Natural killer cell (primary cell): ENCODE data around the gene MCM3AP. TPM values are rescaled to one million over a fixed set of nuclear protein-coding genes. Genes with fewer than 3 reads are reported as not detected.

ENCODE experiments used
- ATAC-seq, 3 donors: fragments of 150-1000 bp in 2 of 3; fragments of 200-7000 bp in 1 of 3; cut with Tn5 transposase; 1 replicate in 1 of 3; 2 replicates in 2 of 3; pipeline ENCODE4 v1.10.0; 2021; ENCODE audit warnings: mild to moderate bottlenecking in 2 of 3, moderate library complexity in 2 of 3
- DNase-seq, 2 donors: peaks; one replicate each; pipeline versions ENCODE4 v3.0.0 to v3.0.0-alpha.2; 2013 to 2021; ENCODE audit warnings: mixed read lengths in 1 of 2
- H3K27ac ChIP-seq: one replicate; pipeline ENCODE4 v1.5.1; 2013; ENCODE audit warnings: mild to moderate bottlenecking, low read length
- H3K27me3 ChIP-seq: one replicate; pipeline ENCODE4 v1.6.1; 2013; ENCODE audit warnings: low read length; ENCODE audit not compliant: control insufficient read depth, insufficient read depth
- H3K36me3 ChIP-seq: one replicate; pipeline ENCODE4 v1.6.1; 2013; ENCODE audit warnings: low read length; ENCODE audit not compliant: control insufficient read depth, insufficient read depth
- H3K4me1 ChIP-seq: one replicate; pipeline ENCODE4 v1.6.1; 2013; ENCODE audit warnings: low read length; ENCODE audit not compliant: control insufficient read depth, insufficient read depth
- H3K4me3 ChIP-seq: one replicate; pipeline ENCODE4 v1.5.1; 2013; ENCODE audit warnings: low read length
- H3K9me3 ChIP-seq: one replicate; pipeline ENCODE4 v1.6.1; 2013; ENCODE audit warnings: low read length; ENCODE audit not compliant: control insufficient read depth, insufficient read depth
- H3K27ac Mint-ChIP-seq, 2 donors: one replicate each; pipeline ENCODE4 v1.8.0; 2022; ENCODE audit warnings: mild to moderate bottlenecking in 2 of 2, mixed read lengths in 2 of 2, moderate library complexity in 1 of 2
- H3K27me3 Mint-ChIP-seq, 2 donors: one replicate each; pipeline ENCODE4 v1.8.0; 2022; ENCODE audit warnings: low read depth in 2 of 2, mixed read lengths in 2 of 2
- H3K36me3 Mint-ChIP-seq: one replicate; pipeline ENCODE4 v1.8.0; 2022; ENCODE audit warnings: mixed read lengths
- H3K4me1 Mint-ChIP-seq, 2 donors: one replicate each; pipeline ENCODE4 v1.8.0; 2022; ENCODE audit warnings: mixed read lengths in 2 of 2
- H3K4me3 Mint-ChIP-seq: one replicate; pipeline ENCODE4 v1.8.0; 2022; ENCODE audit warnings: mild to moderate bottlenecking, moderate library complexity, mixed read lengths
- H3K9me3 Mint-ChIP-seq, 2 donors: one replicate each; pipeline ENCODE4 v1.8.0; 2022; ENCODE audit warnings: mixed read lengths in 2 of 2
- WGBS: methylation state at CpG from one replicate; pipeline ENCODE4 v1.1.7; 2013; ENCODE audit warnings: missing lambda C conversion rate; ENCODE audit not compliant: insufficient coverage; 5-methylcytosine and 5-hydroxymethylcytosine counted together
- intact Hi-C: fragments of 100-400 bp; cut with micrococcal nuclease; formaldehyde crosslinking; loops from one replicate; pipeline ENCODE4 v1.14.2; 2022
- total RNA-seq, 4 donors: library from RNA; stranded (reverse); fragments of 120-200 nt in 1 of 4; gene quantifications; one replicate each; pipeline versions ENCODE4 v1.2.3 to v1.2.4, GENCODE V29; 2013 to 2022
- TF ChIP-seq, protein P1 (sequence below): fragments of 200-600 bp; IDR thresholded peaks from one replicate; pipeline ENCODE4 v1.8.0; 2022; ENCODE audit warnings: antibody characterized with exemption

MCM3AP gene
- total RNA-seq, 3 donors from 2014 or later (not counting 1 experiment from before 2014, with no cell fraction given): 143 to 172 (median 159) TPM

DNA sequence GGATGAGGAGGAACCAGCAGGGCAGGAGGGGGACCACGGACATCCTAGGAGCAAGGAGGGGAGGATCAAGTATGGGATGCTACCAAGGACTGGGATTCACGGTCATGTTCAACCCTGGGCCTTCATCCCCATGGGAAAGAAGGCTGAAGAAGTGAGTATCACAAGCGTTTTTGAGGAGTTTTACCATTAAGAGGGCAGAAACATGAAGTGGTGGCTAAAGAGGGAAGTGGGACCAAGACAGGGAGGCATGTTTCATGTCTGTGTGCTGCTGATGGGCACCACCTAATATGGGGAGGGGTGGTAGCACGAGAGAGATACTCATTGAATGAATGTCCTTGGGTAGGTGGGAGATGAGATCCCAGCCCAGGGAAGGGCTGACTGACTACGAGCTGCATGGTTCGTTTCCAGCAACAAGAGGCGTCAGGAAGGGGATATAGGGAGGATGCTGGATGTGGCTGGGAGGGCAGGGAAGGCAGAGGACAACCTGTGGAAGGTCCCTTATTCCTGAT, 45.5 kb downstream of the MCM3AP start:
- intact Hi-C loops: no loop called here
- H3K27ac Mint-ChIP-seq: no peak overlapping the region
- TF ChIP-seq, protein P1, sequence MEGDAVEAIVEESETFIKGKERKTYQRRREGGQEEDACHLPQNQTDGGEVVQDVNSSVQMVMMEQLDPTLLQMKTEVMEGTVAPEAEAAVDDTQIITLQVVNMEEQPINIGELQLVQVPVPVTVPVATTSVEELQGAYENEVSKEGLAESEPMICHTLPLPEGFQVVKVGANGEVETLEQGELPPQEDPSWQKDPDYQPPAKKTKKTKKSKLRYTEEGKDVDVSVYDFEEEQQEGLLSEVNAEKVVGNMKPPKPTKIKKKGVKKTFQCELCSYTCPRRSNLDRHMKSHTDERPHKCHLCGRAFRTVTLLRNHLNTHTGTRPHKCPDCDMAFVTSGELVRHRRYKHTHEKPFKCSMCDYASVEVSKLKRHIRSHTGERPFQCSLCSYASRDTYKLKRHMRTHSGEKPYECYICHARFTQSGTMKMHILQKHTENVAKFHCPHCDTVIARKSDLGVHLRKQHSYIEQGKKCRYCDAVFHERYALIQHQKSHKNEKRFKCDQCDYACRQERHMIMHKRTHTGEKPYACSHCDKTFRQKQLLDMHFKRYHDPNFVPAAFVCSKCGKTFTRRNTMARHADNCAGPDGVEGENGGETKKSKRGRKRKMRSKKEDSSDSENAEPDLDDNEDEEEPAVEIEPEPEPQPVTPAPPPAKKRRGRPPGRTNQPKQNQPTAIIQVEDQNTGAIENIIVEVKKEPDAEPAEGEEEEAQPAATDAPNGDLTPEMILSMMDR: no peak
- peaks cover 8 to 10% of the 10 kb centered on the region in 2 donors for H3K4me1 Mint-ChIP-seq
- Histone ChIP-seq H3K36me3 (peaks cover 76% of the 10 kb centered on the region), H3K9me3 (no peaks in the 10 kb centered on the region), H3K4me3 (no peak overlapping the region), H3K27me3 (no peaks in the 10 kb centered on the region), H3K27ac (no peak overlapping the region), H3K4me1 (no peaks in the 10 kb centered on the region)
- H3K4me3 Mint-ChIP-seq: no peak overlapping the region
- H3K27me3 Mint-ChIP-seq: no peaks in the 10 kb centered on the region
- peaks cover 26% of the 10 kb centered on the region for H3K36me3 Mint-ChIP-seq
- no peak for ATAC-seq
- DNase-seq: no peak
- H3K9me3 Mint-ChIP-seq: no peaks in the 10 kb centered on the region
- 93% methylated on average over 7 of the region's 7 CpGs for WGBS

DNA sequence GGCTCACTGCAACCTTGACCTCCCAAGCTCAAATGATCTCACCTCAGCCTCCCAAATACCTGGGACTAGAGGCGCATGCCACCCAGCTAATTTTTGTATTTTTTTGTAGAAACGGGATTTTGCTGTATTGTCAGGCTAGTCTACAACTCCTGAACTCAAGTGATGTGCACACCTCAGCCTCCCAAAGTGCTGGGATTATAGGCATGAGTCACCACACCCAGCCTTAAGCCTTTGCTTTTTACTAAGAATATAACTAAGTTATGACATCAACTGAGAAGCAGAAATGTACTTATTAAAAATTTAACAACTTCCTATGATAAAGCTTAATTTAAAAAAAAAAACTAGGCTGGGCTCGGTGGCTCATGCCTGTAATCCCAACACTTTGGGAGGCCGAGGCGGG, 47.9 kb downstream of the MCM3AP start:
- ATAC-seq: no peak
- Histone ChIP-seq H3K4me1 (peaks cover 10% of the 10 kb centered on the region), H3K27ac (no peak overlapping the region), H3K9me3 (no peaks in the 10 kb centered on the region), H3K27me3 (no peaks in the 10 kb centered on the region), H3K36me3 (peaks cover 59% of the 10 kb centered on the region), H3K4me3 (no peak overlapping the region)
- H3K36me3 Mint-ChIP-seq: peaks cover 20% of the 10 kb centered on the region
- peaks cover 27 to 32% of the 10 kb centered on the region in 2 donors for H3K4me1 Mint-ChIP-seq
- no peaks in the 10 kb centered on the region for H3K27me3 Mint-ChIP-seq
- intact Hi-C loops: no loop called here
- DNase-seq: no peak
- no peak overlapping the region for H3K4me3 Mint-ChIP-seq
- H3K9me3 Mint-ChIP-seq: no peaks in the 10 kb centered on the region
- TF ChIP-seq, protein P1: no peak
- WGBS: no CpG with 5 or more reads among the region's 5 CpGs
- no peak overlapping the region for H3K27ac Mint-ChIP-seq

DNA sequence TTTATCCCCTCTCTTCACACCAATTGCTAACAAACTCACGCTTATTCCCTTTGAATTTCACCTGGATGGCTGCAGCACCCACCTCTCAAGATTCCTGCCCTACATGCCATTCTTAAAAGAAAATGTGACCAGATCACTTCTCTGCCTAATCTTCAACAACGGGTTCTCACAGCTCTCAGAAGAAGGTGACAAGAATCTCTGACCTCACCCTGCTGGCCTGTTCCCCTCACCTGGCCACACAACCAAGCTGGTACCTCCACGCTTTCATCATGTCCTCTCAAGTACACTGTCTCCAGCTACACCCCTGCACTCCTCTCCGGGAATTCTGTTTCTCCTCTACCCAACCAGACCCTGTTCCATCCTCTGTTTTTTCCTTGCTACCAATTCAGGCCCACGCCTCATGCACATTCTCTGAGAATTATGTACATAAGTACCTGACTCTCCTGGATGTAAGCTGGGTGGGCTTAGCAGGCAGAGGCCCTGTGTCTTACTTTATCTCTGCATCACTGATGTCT, 50.9 kb downstream of the MCM3AP start:
- H3K27ac Mint-ChIP-seq: peak overlapping the region; percentile 79 to 92
- intact Hi-C loops: no loop called here
- Histone ChIP-seq H3K27me3 (no peaks in the 10 kb centered on the region), H3K36me3 (peaks cover 34% of the 10 kb centered on the region), H3K4me3 (no peak overlapping the region), H3K9me3 (no peaks in the 10 kb centered on the region), H3K27ac (peak overlapping the region; percentile 32), H3K4me1 (peaks cover 14% of the 10 kb centered on the region)
- WGBS: 75% methylated on average over 5 of the region's 5 CpGs
- peaks cover 55% of the 10 kb centered on the region in 2 donors for H3K4me1 Mint-ChIP-seq
- no peaks in the 10 kb centered on the region for H3K9me3 Mint-ChIP-seq
- H3K36me3 Mint-ChIP-seq: peaks cover 16% of the 10 kb centered on the region
- TF ChIP-seq, protein P1: no peak
- ATAC-seq: no peak
- DNase-seq: no peak
- no peaks in the 10 kb centered on the region for H3K27me3 Mint-ChIP-seq
- peak overlapping the region; percentile 74 for H3K4me3 Mint-ChIP-seq

DNA sequence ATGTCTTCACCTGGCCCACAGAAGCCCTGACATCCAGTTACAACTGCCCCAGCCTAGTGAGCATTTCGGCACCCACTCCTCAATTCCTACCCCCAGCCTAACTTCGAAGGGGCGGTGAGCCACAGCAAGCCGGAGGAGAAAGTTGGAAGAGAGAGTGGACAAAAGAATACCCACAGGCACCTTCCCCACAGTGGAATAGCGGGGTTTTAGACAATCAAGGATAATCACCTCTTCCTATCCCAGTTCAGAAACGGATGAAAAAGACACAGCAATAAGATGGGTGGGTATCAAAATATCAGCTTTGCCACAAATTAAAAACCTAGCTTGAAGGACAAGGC, 55.5 kb downstream of the MCM3AP start:
- Mint-ChIP-seq H3K4me3 (peak overlapping the region; percentile 65), H3K27ac (peak overlapping the region; percentile 79 to 88), H3K9me3 (no peaks in the 10 kb centered on the region), H3K36me3 (peaks cover 4% of the 10 kb centered on the region), H3K27me3 (no peaks in the 10 kb centered on the region), H3K4me1 (peaks cover 88 to 89% of the 10 kb centered on the region in 2 donors)
- DNase-seq (no peak), ATAC-seq (no peak)
- peaks cover 7% of the 10 kb centered on the region for H3K36me3 ChIP-seq
- no peak overlapping the region for H3K27ac ChIP-seq
- TF ChIP-seq, protein P1: no peak
- WGBS: 96% methylated on average over 3 of the region's 6 CpGs
- H3K9me3 ChIP-seq: no peaks in the 10 kb centered on the region
- peak overlapping the region; percentile 35 for H3K4me3 ChIP-seq
- intact Hi-C loops: loop anchor here (2.0 kb wide), 2 partner anchors 23 to 45 kb away; partner anchors contain the start of gene SPATC1L
- H3K27me3 ChIP-seq: no peaks in the 10 kb centered on the region
- H3K4me1 ChIP-seq: peaks cover 30% of the 10 kb centered on the region
